HG03565 (cell line): Measurements from ENCODE around the gene DNAH17.

Source experiments
- ATAC-seq: cut with Tn5 transposase; IDR thresholded peaks from one replicate; pipeline ENCODE4 v1.9.1; 2021; ENCODE audit warnings: mild to moderate bottlenecking, moderate library complexity; ENCODE audit not compliant: unreplicated experiment

The DNAH17 gene

DNA sequence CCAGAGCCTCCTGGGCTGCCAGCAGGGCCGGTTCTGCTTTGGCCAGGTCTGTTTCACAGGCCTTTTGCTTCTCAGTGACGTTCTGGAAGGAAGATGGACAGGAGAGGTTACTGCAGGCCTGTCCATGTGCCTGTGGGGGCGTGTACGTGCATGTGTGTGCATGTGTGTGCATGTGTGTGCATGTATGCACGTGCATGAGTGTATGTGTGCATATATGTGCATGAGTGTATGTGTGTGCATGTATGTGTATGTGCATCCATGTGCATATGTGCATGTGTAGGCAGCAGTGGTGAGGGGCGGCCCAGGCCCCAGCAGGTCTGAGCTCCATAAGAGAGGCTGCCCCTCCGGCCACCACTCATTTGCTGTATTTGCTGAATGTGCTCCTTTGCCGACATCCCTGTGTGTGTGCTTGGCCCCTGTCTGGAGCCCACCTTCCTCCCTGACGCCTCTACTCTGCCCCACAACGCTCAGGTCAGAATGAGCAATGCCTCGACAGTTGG lies 117.0 kb downstream of the DNAH17 start:
- ATAC-seq: no peak

DNA sequence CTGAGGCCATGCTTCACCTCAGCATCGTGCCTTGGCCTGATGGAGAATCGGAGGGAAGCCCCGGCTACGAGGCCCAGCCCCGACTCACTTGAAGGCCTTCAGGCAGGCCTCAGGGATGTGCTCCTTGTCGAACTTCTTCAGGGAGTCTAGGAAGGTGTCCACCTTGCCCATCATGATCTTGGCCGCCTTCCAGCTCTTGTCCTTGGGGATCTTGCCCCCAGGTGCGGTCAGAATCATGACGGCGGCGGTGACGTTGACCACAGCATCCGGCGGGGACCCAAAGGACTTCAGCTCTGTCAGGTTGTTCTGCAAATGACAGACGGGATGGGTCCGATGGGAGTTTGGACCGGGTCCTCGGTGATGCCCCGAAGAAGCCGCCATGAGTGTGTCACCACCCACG lies 117.5 kb downstream of the DNAH17 start:
- ATAC-seq: no peak

DNA sequence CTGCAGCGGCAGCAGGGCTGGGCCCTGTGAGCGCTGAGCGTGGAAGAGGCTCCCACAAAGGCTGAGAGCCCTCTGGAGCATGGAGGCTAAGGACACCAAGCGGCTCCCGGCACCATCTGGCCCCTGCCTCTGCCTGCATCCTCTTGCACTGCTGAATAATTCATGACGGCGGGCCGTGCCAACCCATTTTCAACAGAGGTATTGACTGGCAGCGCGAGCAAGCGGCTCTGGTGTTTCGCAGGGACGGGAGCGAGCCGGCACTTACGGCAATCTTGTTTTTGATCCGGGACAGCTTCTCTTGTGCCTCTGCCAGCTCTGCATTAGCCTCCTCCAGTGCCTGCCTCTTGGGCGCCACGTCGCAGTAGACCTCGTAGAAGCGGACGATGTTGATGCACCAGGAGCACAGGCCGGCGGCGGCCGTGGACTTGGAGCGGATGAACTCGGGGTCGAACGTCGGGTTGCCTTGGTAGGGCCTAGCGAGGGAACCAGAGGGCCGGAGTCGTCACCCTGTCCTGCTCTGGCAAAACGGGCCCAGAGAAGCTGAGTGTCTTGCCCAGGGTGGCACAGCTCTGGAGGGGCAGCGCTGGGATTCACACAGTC lies 118.4 kb downstream of the DNAH17 start:
- no peak for ATAC-seq

DNA sequence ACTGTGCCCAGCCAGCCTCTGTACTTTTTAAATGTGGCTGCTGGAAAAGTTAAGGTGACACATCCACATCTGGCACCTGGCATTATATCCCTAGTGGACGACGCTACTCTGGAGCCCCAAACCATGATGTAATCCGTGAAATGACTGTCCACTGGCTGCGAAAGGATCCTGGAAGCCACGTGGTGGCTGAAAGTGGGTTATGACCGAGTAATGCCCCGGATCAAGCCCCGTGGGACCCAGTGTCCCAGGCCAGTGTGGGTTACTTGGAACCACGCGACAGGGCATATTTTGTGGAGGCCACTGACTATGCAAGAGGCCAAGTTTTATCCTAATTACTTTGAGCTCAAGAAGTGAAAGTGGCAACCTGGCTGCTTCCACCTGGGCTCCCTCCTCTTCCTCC lies 119.1 kb downstream of the DNAH17 start:
- ATAC-seq: no peak

DNA sequence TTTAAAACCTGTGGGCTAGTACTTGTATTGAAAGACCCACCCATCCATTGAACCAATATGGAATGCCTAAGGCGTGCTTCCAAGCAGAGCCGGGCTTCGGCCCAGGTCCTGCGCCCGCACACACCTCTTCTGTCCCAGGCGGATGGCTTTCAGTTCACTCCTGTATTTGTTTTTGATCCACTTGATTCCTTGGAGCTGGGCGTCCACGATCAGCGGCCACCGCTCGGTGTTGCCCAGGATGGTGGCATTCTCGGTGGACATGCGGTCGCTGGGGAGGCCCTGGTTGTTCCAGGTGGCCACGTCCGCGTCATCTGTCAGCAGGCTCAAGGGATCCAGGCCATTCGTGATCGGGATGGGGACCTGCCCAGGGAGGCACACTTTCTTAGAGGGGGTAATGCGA lies 122.8 kb downstream of the DNAH17 start:
- ATAC-seq: no peak

DNA sequence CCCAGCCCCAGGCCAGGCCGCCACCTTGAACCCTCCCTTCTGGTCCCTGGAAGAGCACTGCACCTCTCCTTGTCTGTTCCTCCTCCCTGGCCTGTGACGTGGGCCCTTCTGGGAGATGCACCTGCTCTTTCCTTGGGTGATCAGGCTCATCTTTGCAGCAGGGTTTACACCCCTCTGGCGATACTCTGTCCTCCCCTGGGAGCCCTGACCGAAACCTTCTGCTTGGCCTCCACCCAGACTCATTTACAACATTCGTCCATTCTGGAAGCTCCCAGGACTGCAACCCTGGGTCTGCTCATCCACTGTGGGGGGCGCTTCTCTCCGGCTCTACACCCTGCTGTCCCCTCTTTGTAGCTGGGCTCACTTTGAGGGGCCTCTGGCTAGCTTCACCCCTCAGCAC lies 125.4 kb downstream of the DNAH17 start:
- no peak for ATAC-seq

DNA sequence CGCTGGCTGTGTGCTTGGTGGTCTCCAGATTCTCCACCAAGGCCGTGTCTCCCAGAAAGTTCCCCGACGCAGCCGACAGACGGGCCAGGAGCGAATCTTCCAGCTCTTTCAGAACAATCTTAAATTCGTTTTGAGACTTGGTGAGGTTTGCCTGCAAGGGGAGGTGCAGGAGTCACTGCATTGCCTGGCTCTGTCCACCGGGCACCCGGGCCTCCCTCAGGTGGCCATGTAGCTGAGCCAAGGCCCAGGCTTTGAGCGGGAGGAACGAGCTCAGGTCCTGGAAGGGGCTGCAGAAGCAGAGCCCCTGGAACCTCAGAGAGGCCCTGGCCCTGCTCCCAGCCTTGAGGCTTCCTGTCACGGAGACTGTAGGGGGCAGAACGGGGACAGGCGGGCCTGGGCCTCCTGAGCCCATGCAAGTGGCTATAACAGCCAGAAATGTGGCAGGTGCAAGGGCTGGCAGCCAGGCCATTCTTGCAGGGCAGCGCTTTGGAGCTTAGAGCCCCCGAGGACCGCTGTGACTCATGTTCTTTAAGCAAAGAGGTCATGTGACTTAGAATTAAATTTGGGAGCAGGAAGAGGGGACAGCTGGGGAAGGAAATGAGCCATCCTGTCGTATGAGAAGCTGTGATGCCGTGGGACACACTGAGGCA lies 126.4 kb downstream of the DNAH17 start:
- no peak for ATAC-seq

DNA sequence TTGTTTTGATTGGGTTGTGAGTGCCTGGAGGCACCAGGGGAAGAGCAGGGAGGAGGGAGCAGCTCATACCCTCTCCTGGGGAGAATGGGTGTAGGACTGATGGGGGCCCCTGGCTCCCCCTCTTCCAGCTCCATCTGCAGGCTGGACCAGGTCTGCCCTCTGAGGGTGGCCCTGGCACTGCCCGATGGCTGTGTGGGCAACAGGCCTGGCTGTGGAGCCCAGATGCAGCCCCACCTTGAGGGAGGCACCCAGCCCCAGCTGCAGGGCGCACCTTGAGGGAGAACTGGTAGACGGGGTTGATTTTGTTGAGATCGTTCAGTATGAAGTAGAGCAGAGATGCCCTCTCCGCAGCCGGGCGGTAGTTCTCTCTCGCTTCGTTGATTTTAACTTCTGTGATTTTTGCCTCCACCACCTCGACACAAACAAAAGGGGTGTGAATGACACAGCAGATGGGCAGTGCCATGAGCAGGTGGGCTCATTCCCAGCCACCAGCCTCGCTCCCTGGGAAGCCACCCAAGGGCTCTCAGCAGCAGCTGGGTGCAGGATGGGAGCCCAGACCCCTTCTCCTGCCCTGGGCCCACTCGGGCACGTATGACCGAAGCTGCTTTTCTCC lies 127.1 kb downstream of the DNAH17 start:
- ATAC-seq: no peak

DNA sequence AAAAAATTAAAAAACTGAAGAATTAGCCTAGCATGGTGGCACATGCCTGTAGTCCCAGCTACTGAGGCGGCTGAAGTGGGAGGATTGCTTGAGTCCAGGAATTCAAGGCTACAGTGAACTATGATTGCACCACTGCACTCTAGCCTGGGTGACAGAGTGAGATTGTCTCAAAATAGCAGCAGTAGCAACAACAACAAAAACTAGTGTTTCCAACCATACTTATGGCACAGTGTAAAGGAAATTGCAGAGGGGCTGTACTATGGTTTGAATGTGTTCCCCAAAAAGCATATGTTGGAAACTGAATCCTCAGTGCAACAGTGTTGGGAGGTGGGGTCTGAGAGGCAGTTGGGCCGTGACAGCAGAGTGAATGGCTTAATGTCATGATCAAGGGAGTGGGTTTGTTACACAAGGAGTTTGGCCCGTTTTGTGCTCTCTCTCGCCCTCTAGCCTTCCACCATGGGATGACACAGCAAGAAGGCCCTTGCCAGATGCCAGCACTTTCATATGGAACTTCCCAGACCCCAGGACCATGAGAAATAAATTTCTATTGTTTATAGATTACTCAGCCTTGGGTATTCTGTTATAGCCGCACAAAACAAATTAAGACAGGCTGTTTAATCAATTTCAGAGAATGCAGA lies 128.7 kb downstream of the DNAH17 start:
- no peak for ATAC-seq

DNA sequence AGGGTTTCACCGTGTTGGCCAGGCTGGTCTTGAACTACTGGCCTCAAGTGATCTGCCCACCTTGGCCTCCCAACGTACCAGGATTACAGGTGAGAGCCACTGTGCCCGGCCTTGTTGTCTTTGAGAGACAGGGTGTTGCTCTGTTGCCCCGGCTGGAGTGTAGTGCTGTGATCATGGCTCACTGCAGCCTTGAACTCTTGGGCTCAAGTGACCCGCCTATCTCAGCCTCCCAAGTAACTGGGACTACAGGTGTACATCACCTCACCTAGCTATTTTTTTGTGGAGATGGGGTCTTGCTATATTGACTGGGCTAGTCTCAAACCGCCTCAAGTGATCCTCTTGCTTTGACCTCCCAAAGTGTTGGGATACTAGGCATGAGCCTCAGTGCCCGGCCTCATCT lies 130.4 kb downstream of the DNAH17 start:
- ATAC-seq: no peak

DNA sequence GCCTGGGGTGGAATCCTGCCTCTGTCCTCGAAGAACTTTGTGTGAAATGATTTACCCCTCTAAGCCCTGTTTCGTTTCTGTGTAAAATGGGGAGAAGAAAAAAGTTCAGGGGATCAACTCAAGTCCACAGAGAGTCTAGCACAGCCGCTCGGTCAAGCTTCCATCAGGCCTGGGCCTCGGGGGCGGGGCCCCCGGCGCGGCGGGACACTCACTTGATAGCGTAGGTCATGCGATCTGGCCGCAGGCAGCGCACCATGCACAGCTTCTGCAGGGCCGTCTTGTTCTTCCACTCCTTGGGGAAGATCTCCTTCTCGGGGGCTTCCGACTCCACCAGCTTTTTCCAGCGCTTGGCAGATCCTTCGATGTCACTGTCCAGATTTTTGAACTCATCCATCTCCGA lies 132.8 kb downstream of the DNAH17 start:
- no peak for ATAC-seq

DNA sequence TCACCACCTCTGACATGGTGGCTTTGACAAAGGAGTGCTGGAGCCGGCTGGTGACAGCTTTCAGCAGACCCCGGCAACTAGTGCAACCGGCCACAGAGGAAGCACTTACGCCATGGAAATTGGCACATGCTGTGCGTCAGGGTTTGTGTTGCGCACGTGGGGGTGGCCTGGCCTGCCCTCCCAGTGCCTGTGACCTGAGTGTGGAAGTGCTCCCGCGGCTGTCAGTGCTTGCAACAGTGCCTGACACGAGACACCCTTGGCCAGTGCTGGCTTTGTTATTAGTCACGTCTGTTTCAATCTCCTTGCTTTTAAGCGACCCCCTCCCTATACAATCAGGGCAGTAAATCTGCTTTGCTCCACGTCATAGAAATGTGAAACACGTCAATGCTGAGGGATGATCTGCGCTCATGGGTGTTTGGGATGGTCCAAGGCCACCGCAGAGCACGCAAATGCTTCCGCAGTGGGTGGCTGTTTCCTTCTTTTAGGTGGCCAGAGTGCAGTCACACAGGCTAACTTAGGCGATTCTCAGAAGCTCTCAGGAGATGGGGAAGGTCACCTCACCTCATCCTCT lies 134.5 kb downstream of the DNAH17 start:
- no peak for ATAC-seq

DNA sequence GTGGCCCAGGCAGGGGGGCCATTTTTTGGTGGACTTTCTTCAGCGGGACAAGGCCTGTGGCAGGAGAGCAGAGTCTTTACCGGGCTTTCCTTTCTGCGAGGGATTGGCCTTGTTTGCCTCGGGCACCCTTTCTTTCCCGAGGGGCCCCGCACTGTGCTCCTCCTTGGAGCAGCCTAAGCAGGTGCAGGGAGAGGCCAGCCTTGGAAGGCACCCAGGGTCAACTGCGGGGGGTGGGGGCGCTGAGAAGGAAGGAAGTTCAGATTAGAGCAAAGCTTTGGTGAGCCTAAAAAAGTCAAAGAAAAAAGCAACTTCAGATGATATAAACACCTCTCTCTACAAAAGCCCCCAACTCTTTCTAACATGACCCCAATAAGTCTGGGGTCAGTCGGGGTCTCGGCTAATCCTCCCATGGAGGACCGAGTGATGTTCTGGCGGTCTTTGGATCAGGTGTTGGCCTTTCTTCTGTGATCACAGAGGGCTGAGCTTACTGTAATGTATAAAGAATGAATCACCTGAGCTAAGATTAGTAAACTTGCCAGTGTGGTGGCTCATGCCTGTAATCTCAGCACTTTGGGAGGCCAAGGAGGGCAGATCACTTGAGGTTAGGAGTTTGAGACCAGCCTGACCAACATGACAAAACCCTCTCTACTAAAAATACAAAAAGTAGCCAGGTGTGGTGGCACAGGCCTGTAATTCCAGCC lies 135.8 kb downstream of the DNAH17 start:
- ATAC-seq: no peak

DNA sequence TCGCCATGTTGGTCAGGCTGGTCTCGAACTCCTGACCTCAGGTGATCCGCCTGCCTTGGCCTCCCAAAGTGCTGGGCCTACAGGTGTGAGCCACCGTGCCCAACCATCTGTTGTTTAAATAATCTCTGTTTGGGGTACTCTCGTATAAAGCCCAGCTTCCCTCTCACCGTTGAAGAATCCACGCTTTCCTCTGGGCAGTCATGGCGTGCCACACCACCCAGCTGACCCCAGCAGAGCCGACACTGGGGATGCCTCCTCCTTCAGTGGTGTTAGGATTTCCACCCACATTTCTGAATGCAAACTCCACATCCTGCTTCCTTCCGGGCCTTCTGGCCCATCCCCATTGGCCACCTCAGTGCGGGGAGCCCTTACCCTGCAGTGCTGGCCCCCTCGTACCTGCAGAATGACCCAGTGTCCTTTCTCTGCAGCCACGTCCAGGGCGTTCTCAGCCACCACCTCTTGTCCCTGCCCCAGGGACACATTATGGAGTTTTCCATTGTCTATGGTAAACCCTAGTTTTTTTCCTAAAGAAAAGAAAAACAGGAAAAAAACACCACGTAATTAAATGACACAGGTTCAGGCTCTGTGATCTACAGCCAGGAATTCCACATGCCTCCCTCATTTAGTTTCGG lies 138.4 kb downstream of the DNAH17 start:
- ATAC-seq: no peak

DNA sequence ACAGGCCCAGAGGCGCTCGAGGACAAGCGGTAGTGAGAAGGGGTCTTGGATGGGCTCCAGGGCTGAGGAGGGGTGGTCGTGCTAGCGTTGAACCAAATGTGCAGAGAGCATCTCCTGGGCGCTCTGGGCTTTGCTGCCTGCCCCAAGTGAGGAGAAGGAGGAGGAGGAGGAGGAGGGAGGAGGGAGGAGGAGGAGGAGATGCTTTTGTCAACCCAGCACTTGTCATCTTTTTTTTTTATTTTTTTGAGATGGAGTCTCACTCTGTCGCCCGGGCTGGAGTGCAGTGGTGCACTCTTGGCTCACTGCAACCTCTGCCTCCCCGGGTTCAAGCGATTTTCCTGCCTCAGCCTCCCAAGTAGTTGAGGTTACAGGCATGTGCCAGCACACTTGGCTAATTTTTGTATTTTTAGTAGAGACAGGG lies 138.9 kb downstream of the DNAH17 start:
- ATAC-seq: no peak

DNA sequence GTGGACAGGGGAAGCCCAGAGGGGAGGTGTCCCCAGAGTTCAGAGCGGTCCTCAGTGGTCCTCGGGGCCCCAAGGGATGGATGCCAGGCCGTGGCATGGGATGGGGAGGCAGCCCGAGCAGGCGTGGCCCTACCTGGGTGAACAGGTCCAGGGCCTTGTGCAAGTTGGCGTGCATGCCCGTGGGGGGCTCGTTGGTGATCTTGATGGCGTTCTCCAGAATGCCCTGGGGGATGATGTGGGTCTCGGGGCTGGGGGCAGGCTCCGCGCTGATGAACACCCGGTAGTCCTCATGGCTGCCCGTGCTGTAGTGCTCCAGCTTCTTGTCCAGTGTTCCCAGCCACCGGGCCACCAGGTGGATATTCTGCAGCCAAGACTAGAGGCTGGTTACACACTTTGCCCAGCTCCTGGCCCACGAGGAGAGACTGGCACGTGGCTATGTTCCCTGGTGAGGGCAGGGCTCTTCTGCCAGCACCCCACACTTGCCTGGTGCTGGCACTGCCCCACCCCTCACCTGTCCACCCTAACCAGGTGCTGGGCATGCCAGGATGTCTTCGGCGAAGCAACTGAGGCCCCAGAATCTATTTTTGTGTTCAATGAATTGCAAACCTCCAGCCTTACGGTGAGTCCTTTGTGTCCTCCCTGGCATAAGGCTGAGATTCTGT lies 139.6 kb downstream of the DNAH17 start:
- ATAC-seq: no peak

DNA sequence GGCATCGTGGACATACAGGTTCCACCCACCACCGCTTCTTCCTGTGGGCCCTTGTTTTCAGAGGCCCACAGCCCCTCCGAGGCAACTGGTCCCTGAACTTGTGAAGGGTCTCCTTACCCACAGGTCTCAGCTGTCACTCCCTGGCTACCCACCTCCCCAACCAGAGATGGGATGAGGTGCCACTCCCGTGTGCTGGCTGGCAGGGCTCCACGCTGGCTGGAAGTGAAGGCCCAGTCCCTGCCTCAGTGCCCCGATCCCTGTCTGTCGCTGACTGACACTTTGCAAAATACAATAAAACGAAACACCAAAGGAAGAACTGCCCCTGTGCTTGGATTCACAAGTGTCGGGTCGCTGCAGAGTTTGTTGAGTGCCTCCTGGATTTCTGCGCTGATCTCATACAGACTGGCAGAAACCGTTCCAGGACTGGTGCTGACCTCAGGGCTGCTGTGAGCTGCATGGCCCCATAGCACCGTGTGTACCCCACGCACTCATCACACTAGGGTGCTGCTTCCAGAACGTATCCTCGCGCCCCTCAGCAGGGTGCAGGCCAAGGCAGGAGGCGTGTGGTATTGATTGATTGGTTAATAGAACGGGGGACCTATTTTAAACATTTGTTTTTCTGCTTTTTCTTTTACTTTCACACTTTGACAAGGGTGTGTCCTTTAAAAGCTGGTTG lies 141.7 kb downstream of the DNAH17 start:
- ATAC-seq: no peak

DNA sequence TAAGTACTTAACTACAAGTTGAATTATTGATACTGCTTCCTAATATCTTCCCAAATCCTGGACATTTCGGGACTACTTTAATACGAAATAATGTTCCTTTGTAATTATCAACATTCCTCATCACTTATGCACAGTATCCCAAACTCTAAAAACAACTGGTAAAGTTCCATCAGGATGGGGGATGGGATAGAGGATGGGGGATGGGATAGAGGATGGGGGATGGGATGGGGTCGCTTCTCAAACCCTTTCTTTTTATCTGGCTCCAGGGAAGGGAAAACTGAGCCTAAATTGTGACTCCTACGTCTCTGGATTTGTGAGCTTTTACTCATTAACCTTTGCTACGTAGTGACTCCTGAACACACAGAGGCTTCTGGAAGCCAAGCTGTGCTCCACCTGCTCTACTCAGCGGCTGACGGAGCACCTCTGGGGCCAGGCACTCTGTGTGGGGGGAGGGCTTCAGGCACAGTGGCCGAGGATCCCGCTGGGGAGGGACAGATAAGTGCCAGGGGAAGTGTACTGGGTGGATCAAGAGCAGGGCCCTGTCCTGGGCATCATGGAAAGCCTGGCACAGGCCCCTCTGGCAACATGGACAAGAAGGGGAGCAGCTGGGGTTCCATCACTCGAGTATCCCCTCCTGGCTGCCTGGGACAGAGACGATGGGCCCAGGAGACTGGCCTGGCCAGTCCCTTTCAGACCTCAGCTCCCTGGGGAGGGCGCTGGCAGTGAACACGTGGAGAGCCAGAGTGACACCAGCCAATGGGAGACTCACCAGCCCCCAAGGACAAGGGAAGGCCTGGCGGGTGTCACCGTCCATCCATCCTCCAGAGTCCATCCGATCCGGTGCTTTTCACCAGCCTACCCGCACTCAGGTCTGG lies 142.5 kb downstream of the DNAH17 start:
- ATAC-seq: no peak
